Transverse colon (tissue), 4 donors: ENCODE measurements around the gene GLRX2.

ENCODE experiments used
- CTCF ChIP-seq, 5 experiments: fragments of 200-600 bp in 3 of 5; fragments of 450-650 bp in 2 of 5; sonication (generic) in 3 of 5; IDR thresholded peaks; 1 replicate in 2 of 5; 2 replicates in 3 of 5; pipeline ENCODE4 v1.5.1; 2016 to 2017; ENCODE audit warnings: antibody characterized with exemption in 5 of 5, inconsistent platforms in 3 of 5, mild to moderate bottlenecking in 2 of 5, moderate library complexity in 1 of 5
- POLR2A ChIP-seq: fragments of 450-650 bp; IDR thresholded peaks from one replicate; pipeline ENCODE4 v1.6.1; 2016; ENCODE audit warnings: antibody characterized with exemption, mild to moderate bottlenecking, moderate library complexity
- POLR2AphosphoS5 ChIP-seq, 3 donors: sonication (generic); formaldehyde crosslinking; IDR thresholded peaks; one replicate each; pipeline ENCODE4 v1.6.1; 2016; ENCODE audit warnings: antibody characterized with exemption in 3 of 3

DNA sequence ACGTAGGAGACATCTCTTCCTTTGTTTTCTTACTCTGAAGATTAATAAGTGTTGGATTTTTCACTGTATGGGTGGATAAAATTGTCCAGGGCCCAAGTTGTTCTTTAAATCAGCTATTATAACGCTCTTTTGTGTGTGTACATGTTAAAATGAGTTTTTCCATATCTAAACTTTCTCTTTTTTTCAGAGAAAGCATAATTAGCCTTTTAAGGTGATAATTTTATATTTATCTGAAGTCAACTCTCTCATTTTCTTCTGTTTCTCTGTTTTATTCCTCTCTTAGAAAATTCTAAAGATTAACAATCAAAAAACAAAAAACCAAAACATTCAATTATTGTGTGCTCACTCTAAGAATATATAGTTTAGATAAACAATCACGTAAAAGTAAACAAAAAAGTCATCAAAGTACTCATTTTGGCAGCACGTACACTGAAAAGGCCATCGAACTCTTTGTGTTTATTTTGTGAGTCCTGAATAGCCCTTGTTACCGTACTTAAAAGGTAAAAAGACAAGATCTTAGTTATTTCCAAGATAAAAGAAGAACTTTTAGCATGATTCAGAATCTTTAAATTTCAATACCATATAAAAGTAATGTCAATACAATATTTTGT lies 9.4 kb upstream of the GLRX2 start:
- TF ChIP-seq CTCF (IDR thresholded peaks at IDR 0.05) (no peak), POLR2AphosphoS5 (IDR thresholded peaks at IDR 0.05) (no peak), POLR2A (no peak)
